Gastrocnemius medialis (tissue), 4 donors: ENCODE results near the gene PPP3CA. TPM values are rescaled to one million over a fixed set of nuclear protein-coding genes. Genes with fewer than 3 reads are reported as not detected.

Experiments used
- ATAC-seq, 2 donors: fragments of 150-250 bp; one replicate each; pipeline ENCODE4 v1.9.1; 2016
- DNase-seq, 2 donors: peaks; one replicate each; pipeline ENCODE4 v3.0.0-alpha.2; 2019
- H3K27ac ChIP-seq, 4 donors: fragments of 200-600 bp; sonication (generic); 1 replicate in 1 of 4; 2 replicates in 3 of 4; pipeline ENCODE4 v1.5.1; 2016 to 2018; ENCODE audit warnings: mild to moderate bottlenecking in 2 of 4, moderate library complexity in 1 of 4
- H3K27me3 ChIP-seq, 3 donors: fragments of 200-600 bp; sonication (generic) in 2 of 3; 1 replicate in 1 of 3; 2 replicates in 2 of 3; pipeline versions ENCODE4 v1.5.1 to v1.6.0; 2016 to 2019; ENCODE audit warnings: mild to moderate bottlenecking in 1 of 3, moderate library complexity in 1 of 3
- H3K36me3 ChIP-seq, 2 donors: fragments of 200-600 bp; sonication (generic) in 1 of 2; one replicate each; pipeline ENCODE4 v1.5.1; 2017 to 2018
- H3K4me1 ChIP-seq, 2 donors: fragments of 200-600 bp; sonication (generic) in 1 of 2; one replicate each; pipeline ENCODE4 v1.5.1; 2016 to 2017; ENCODE audit warnings: mild to moderate bottlenecking in 2 of 2
- H3K4me3 ChIP-seq, 4 donors: fragments of 200-600 bp; sonication (generic) in 3 of 4; 1 replicate in 1 of 4; 2 replicates in 3 of 4; pipeline ENCODE4 v1.5.1; 2016 to 2019; ENCODE audit warnings: mild to moderate bottlenecking in 2 of 4
- H3K9me3 ChIP-seq, 3 donors: fragments of 200-600 bp; sonication (generic) in 2 of 3; 1 replicate in 1 of 3; 2 replicates in 2 of 3; pipeline ENCODE4 v1.5.1; 2016 to 2019
- POLR2A ChIP-seq, 2 donors: fragments of 450-650 bp; IDR thresholded peaks; one replicate each; pipeline ENCODE4 v1.6.1; 2017; ENCODE audit warnings: antibody characterized with exemption in 2 of 2, mild to moderate bottlenecking in 2 of 2, moderate library complexity in 2 of 2
- in situ Hi-C, 4 donors: fragments of 200-750 bp; cut with MboI; loops; one replicate each; pipeline versions ENCODE4 v1.15.0 to v1.8.0; 2017; ENCODE audit warnings: low sequenced_read_pairs in 4 of 4
- intact Hi-C: fragments of 100-400 bp; cut with DNase I; formaldehyde crosslinking; loops from one replicate; pipeline ENCODE4 v1.15.1; 2023; ENCODE audit warnings: low total_unique reads
- total RNA-seq, 4 donors: library from RNA; depleted of rRNA; stranded (reverse); fragments of >200 nt; gene quantifications; one replicate each; pipeline versions ENCODE4 v1.1.0 to v1.2.3, GENCODE V29; 2016
- TF ChIP-seq, protein P1 (sequence below), 5 experiments: fragments of 450-650 bp in 3 of 5; fragments of 200-600 bp in 2 of 5; sonication (generic) in 2 of 5; IDR thresholded peaks in 4 of 5; conservative IDR thresholded peaks in 1 of 5; 1 replicate in 4 of 5; 2 replicates in 1 of 5; pipeline ENCODE4 v1.5.1; 2016 to 2019; ENCODE audit warnings: antibody characterized with exemption in 5 of 5, mild to moderate bottlenecking in 3 of 5, moderate library complexity in 3 of 5

The PPP3CA gene
- total RNA-seq, 4 donors from 2014 or later: 25.1 to 30.3 (median 26.7) TPM

DNA sequence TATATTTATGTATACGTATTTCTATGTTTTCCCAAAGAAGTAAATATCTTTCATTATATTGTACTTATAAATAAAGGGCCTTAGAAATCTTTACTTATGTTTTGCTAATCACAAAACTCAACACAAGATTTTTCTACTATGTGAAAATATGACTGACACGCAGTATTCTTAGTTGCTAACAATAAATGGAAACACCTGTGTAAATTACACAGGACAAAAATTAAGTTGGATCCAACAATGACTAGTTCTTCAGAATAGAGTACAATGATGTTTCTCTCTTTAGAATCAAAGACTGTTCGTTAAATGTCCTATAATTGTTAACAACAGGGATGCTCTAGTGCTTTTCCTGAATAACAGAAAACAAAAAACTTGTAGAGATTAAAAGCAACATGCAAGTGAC, 96.1 kb downstream of the PPP3CA start:
- in situ Hi-C loops: no loop called here
- DNase-seq: no peak

DNA sequence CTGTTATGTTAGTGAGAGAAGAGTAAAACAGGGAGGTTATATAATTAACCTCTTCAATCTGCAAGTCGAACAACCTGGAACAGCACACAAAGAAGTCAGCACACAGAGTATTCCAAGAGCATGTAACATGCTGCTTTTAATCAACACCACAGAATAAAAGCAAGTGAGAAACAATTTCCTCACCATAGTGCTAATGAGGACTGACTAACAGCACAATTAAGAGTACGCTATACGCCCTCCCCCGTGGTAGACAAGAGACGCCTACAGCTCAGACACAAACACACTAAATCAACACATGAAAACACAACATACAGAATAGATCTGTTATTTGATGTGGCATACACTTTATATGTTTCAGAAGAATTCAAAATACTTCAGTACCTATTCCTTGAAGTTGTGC, 103.0 kb downstream of the PPP3CA start:
- DNase-seq (no peak), ATAC-seq (no peak)
- H3K9me3 ChIP-seq: no peaks in the 10 kb centered on the region
- in situ Hi-C loops (no loop called here), intact Hi-C loops (no loop called here)
- no peaks in the 10 kb centered on the region for H3K27me3 ChIP-seq
- no peak overlapping the region for H3K4me3 ChIP-seq
- H3K36me3 ChIP-seq: no peaks in the 10 kb centered on the region
- no peak overlapping the region for H3K27ac ChIP-seq
- H3K4me1 ChIP-seq: peaks cover 11 to 20% of the 10 kb centered on the region in 2 donors
- TF ChIP-seq, protein P1, sequence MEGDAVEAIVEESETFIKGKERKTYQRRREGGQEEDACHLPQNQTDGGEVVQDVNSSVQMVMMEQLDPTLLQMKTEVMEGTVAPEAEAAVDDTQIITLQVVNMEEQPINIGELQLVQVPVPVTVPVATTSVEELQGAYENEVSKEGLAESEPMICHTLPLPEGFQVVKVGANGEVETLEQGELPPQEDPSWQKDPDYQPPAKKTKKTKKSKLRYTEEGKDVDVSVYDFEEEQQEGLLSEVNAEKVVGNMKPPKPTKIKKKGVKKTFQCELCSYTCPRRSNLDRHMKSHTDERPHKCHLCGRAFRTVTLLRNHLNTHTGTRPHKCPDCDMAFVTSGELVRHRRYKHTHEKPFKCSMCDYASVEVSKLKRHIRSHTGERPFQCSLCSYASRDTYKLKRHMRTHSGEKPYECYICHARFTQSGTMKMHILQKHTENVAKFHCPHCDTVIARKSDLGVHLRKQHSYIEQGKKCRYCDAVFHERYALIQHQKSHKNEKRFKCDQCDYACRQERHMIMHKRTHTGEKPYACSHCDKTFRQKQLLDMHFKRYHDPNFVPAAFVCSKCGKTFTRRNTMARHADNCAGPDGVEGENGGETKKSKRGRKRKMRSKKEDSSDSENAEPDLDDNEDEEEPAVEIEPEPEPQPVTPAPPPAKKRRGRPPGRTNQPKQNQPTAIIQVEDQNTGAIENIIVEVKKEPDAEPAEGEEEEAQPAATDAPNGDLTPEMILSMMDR (IDR thresholded peaks at IDR 0.05 in 4 of 5, conservative IDR thresholded peaks at IDR 0.05 in 1 of 5): no peak
- TF ChIP-seq POLR2A (IDR thresholded peaks at IDR 0.05): no peak

More for the DNA sequence above, 96.1 kb downstream of the PPP3CA start:
- Histone ChIP-seq H3K27me3 (no peaks in the 10 kb centered on the region), H3K9me3 (no peaks in the 10 kb centered on the region), H3K4me3 (no peak overlapping the region), H3K4me1 (peaks cover 18 to 22% of the 10 kb centered on the region in 2 donors), H3K36me3 (no peaks in the 10 kb centered on the region), H3K27ac (no peak overlapping the region)
- intact Hi-C loops: no loop called here
- ATAC-seq: no peak
- TF ChIP-seq, protein P1 (IDR thresholded peaks at IDR 0.05 in 4 of 5, conservative IDR thresholded peaks at IDR 0.05 in 1 of 5): no peak
- TF ChIP-seq POLR2A (IDR thresholded peaks at IDR 0.05): no peak

DNA sequence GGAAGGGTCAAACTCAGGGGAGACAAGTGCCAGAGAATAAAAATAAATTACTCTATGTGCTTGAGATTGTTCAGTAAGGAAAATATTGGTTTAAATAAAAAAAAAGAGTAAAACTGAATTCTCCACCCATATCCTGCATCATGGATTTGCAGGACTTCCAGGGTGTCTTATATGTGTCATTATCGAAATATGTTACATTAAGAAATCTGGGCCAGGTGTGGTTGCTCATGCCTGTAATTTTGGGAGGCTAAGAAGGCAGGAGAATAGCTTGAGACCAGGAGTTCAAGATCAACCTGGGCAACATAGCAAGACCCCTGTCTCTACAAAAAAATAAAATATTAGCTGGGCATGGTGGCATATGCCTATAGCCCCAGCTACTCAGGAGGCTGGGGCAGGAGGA, 104.9 kb downstream of the PPP3CA start:
- intact Hi-C loops: no loop called here
- no peak overlapping the region for H3K27ac ChIP-seq
- H3K36me3 ChIP-seq: no peaks in the 10 kb centered on the region
- H3K4me3 ChIP-seq: no peak overlapping the region
- TF ChIP-seq, protein P1 (IDR thresholded peaks at IDR 0.05 in 4 of 5, conservative IDR thresholded peaks at IDR 0.05 in 1 of 5): no peak
- TF ChIP-seq POLR2A (IDR thresholded peaks at IDR 0.05): no peak
- no peaks in the 10 kb centered on the region for H3K9me3 ChIP-seq
- ATAC-seq (no peak), DNase-seq (no peak)
- peaks cover 28 to 32% of the 10 kb centered on the region in 2 donors for H3K4me1 ChIP-seq
- in situ Hi-C loops: no loop called here
- no peaks in the 10 kb centered on the region for H3K27me3 ChIP-seq

DNA sequence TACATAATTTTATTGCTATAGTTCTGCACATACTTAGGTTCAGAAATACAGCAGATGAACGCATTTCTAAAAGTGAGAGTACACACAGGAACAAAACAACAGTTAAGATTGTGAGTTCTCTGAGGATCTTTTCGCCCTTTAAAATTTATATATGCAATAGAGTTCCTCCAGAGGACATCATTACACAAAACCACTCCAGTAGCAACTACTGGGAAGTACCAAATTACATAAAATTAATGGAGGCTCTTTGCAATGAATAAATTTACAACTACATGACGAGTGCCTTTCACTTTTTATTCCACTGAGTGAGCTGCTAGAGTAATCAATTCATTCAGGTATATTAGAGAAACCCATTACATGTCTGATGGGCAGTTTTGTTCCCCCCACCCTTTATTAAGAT, 107.2 kb downstream of the PPP3CA start:
- no peak for DNase-seq
- no peak overlapping the region for H3K27ac ChIP-seq
- in situ Hi-C loops: no loop called here
- no peaks in the 10 kb centered on the region for H3K27me3 ChIP-seq
- no peaks in the 10 kb centered on the region for H3K9me3 ChIP-seq
- H3K4me3 ChIP-seq: no peak overlapping the region
- no peaks in the 10 kb centered on the region for H3K36me3 ChIP-seq
- no peak for ATAC-seq
- intact Hi-C loops: no loop called here
- H3K4me1 ChIP-seq: peaks cover 24 to 29% of the 10 kb centered on the region in 2 donors
- no peak for TF ChIP-seq POLR2A (IDR thresholded peaks at IDR 0.05)
- TF ChIP-seq, protein P1 (IDR thresholded peaks at IDR 0.05 in 4 of 5, conservative IDR thresholded peaks at IDR 0.05 in 1 of 5): no peak

DNA sequence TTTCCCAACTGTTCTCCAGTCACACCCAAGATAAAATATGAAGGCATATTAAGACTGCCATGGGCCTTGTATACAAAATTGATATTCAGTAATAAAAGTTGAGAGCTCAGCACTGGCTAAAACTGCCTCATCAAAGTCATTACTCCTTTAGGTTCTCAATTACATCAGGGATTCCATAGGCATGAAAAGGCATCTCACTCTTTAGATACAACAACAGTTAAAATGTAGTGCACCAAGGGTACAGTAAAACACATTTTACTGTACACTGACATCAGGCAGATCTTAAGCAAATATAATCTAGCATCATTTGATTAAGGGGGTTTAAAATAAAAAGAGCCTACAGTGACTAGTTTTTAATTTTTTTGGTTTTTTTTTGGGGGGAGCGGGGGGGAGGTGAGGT, 107.7 kb downstream of the PPP3CA start:
- H3K27me3 ChIP-seq: no peaks in the 10 kb centered on the region
- intact Hi-C loops: loop anchor here (10.0 kb wide), 1 partner anchor 105 kb away; the partner anchor contains the start of gene PPP3CA
- DNase-seq: no peak
- no peak overlapping the region for H3K27ac ChIP-seq
- H3K36me3 ChIP-seq: no peaks in the 10 kb centered on the region
- H3K4me3 ChIP-seq: no peak overlapping the region
- no peak for ATAC-seq
- in situ Hi-C loops: no loop called here
- TF ChIP-seq POLR2A (IDR thresholded peaks at IDR 0.05): no peak
- H3K9me3 ChIP-seq: no peaks in the 10 kb centered on the region
- H3K4me1 ChIP-seq: peaks cover 21 to 25% of the 10 kb centered on the region in 2 donors
